ENCODE measurements around the gene ITGA11. TPM values are rescaled to one million over a fixed set of nuclear protein-coding genes. Genes with fewer than 3 reads are reported as not detected.
"Not testable (repeated sequence)": the region's sequence is repeated elsewhere in the genome, so short reads cannot be mapped to it uniquely, and the experiment has no call there.

ITGA11 gene
- total RNA-seq, 1 donor from 2014 or later = 6.0 TPM

- no peak for DNase-seq (ENCODE audit: low read depth in 2 of 2)
These were observed 19.7 kb downstream of the ITGA11 start for GRCh38 chr15:68412218-68412617.

- no peak for DNase-seq (ENCODE audit: low read depth in 2 of 2)
These were observed 20.2 kb downstream of the ITGA11 start for GRCh38 chr15:68411735-68412134.

GRCh38 chr15:68411343-68411675 lies 20.7 kb downstream of the ITGA11 start:
- no peak for DNase-seq (ENCODE audit: low read depth in 2 of 2)

GRCh38 chr15:68410466-68411342 lies 21.3 kb downstream of the ITGA11 start:
- no peak for DNase-seq (ENCODE audit: low read depth in 2 of 2)

DNA sequence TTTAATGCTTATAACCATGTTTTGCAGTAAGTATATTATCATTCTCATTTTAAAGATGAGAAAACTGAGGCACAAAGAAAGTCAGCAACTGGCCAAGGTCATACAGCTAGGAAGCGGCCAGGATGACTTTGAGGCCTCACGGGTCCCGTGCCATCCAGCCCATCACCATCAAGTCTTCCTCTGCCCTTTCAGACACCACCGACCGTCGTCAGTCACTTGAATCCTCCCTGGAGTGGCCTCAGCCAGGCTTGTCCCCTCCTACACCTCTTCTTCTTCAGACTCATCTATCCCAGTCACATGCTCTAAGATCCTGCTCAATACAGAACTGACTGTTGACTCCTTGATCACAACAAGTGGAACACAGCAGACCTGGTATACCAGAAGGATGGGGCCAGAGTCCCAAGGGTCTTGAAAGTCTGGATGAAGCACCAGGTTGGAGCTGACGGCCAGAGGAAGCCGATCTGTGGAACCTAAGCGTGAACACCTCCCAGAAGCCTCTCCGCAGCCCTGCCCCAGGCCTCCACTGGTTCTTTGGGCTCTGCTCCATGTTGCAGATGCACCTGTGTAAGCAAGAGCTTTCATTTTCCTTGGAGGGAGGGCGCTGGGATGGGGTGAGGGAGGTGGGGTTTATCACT lies 22.1 kb downstream of the ITGA11 start:
- DNase-seq (ENCODE audit: low read depth in 2 of 2) = no peak

DNA sequence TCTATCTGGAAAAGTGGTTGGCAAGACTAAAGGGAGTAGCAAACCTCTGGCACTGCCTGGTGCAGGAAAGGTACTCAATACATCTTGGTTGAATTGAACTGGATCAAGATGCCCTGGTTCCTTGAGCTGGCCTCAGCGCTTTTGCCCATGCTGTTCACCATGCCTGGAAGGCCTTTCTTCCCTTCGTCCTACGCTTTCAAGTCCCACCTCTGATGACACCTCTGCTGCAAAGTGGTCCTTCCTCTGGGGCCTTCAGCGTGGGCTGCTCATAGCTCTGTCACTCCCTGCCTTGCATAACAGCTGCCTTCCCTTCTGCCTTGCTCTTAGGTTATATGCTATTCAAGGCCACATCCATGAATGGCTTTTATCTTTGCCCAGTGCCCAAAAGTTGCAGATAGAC lies 23.0 kb downstream of the ITGA11 start:
- DNase-seq (ENCODE audit: low read depth in 2 of 2) = no peak

GRCh38 chr15:68407886-68408881 lies 23.8 kb downstream of the ITGA11 start:
- no peak for DNase-seq (ENCODE audit: low read depth in 2 of 2)

- DNase-seq (ENCODE audit: low read depth in 2 of 2) = no peak
These were observed 24.6 kb downstream of the ITGA11 start for GRCh38 chr15:68407141-68407885.

- DNase-seq (ENCODE audit: low read depth in 2 of 2) = no peak
These were observed 26.3 kb downstream of the ITGA11 start for GRCh38 chr15:68405378-68406250.

GRCh38 chr15:68404056-68404798 lies 27.7 kb downstream of the ITGA11 start:
- no peak for DNase-seq (ENCODE audit: low read depth in 2 of 2)

- no peak for DNase-seq (ENCODE audit: low read depth in 2 of 2)
These were observed 28.6 kb downstream of the ITGA11 start for GRCh38 chr15:68403161-68403941.

- DNase-seq (ENCODE audit: low read depth in 2 of 2) = no peak
These were observed 29.4 kb downstream of the ITGA11 start for GRCh38 chr15:68402432-68403160.

- no peak for DNase-seq (ENCODE audit: low read depth in 2 of 2)
These were observed 30.2 kb downstream of the ITGA11 start for GRCh38 chr15:68401496-68402431.

DNA sequence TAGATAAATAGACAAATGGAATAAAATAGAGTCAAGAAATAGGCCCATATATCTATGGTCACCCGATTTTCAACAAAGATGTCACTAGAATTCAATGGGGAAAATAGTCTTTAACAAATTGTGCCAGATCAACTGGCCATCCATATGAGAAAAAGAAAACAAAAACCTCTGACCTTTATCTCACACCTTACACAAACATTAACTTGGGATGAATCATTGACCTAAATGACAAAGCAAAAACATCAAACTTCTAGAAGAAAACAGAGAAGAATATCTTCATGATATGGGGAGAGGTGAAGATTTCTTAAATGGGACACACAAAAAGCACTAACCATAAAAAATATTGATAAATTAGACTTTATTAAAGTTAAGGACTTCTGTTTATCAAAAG lies 31.9 kb downstream of the ITGA11 start:
- DNase-seq (ENCODE audit: low read depth in 2 of 2) = peak in 1 of 2 donors; percentile 29

DNA sequence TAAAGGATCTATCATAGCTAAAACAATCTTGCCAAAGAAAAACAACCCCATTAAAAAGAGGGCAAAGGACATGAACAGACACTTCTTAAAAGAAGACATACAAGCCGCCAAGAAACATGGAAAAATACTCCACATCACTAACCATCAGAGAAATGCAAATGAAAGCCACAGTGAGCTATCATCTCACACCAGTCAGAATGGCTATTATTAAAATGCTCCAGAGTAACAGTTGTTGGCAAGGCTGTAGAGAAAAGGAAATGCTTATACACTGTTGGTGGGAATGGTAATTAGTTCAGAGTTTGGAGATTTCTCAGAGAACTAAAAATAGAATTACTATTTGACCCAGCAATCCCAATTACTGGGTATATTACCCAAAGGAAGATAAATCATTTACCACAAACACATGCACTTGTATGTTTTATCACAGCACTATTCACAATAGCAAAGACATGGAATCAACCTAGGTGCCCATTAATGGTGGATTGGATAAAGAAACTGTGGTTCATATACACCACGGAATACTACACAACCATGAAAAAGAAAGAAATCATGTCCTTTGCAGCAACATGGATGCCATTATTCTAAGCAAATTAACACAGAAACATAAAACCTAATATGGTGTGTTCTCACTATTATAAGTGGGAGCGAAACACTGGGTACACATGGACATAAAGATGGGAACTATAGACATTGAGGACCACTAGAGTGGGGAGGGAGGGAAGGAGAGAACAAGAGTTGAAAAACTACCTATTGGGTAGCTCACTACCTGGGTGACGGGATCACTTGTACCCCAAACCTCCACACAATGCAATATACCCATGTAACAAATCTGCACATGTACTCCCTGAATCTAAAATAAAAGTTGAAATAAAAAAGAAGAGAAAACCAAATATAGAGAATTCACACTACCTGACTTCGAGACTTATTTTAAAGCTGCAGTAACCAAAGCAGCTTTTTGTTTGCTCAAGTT lies 32.6 kb downstream of the ITGA11 start:
- DNase-seq (ENCODE audit: low read depth in 2 of 2) = no peak

- DNase-seq (ENCODE audit: low read depth in 2 of 2) = not testable (repeated sequence)
These were observed 34.0 kb downstream of the ITGA11 start for GRCh38 chr15:68397999-68398398.

All from dermis microvascular lymphatic vessel endothelial cell (primary cell).